ENCODE data around the gene TBKBP1. TPM values are rescaled to one million over a fixed set of nuclear protein-coding genes. Genes with fewer than 3 reads are reported as not detected.

The TBKBP1 gene
- total RNA-seq, 1 experiment from 2014 or later = 33.2 TPM

DNA sequence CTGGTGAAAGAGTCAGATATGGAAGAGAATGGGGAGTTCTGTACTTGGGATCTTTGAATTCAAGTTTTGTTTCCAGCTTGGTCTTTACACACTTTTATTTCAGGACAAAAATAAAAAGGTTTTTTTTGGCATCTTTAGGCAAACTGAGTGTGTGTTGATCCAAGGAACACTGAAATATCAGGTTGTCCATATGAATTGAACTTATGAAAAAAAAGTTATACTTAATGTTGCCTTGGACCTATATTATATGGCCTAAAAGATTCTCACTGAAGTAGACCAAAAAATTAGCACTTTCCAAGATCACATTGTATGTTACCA is 29.4 kb upstream of the TBKBP1 start:
- Histone ChIP-seq H3K4me1 (ENCODE audit: insufficient read depth, low read length) (peaks cover 3% of the 10 kb centered on the region), H2BK5ac (ENCODE audit: insufficient read length, low read length) (no peak overlapping the region), H3K79me2 (ENCODE audit: insufficient read depth, low read length) (0 out of 2 replicates have a peak, but pooled peaks cover 2% of the 10 kb centered on the region), H3K23me2 (ENCODE audit: insufficient read length, low read depth, low read length, poor library complexity, severe bottlenecking) (no peaks in the 10 kb centered on the region), H3K27ac (ENCODE audit: insufficient read length, low read depth, low read length) (peak overlapping the region; percentile 29), H3K23ac (ENCODE audit: insufficient read length, low read depth, low read length) (no peak overlapping the region), H3K9ac (ENCODE audit: extremely low read depth, insufficient read length, low read length) (no peak overlapping the region), H2BK12ac (ENCODE audit: insufficient read length, low read depth, low read length) (no peak overlapping the region), H3K79me1 (ENCODE audit: insufficient read depth, low read depth, low read length, poor library complexity, severe bottlenecking) (peaks cover 5% of the 10 kb centered on the region), H4K8ac (replicated peaks; ENCODE audit: insufficient read length, low read depth, low read length) (no peak overlapping the region), H2AFZ (ENCODE audit: low read length) (no peak overlapping the region), H4K5ac (ENCODE audit: insufficient read length, low read depth, low read length) (no peak overlapping the region), H2BK20ac (ENCODE audit: low read depth, low read length, poor library complexity, severe bottlenecking) (no peak overlapping the region), H4K91ac (ENCODE audit: insufficient read length, low read depth, low read length) (no peak overlapping the region), H3K14ac (ENCODE audit: insufficient read depth, low read length) (no peak overlapping the region), H4K20me1 (ENCODE audit: control insufficient read depth, insufficient read depth, insufficient read length) (no peaks in the 10 kb centered on the region), H3K56ac (ENCODE audit: insufficient read length, low read depth, low read length) (no peak overlapping the region), H3K18ac (ENCODE audit: insufficient read length, low read depth, low read length) (no peak overlapping the region), H3K9me3 (ENCODE audit: control insufficient read depth, low read depth, low read length) (no peaks in the 10 kb centered on the region), H3K4me2 (ENCODE audit: insufficient read depth, insufficient read length, low read length) (no peak overlapping the region), H3K4ac (ENCODE audit: low read depth, low read length) (no peak overlapping the region), H2BK15ac (ENCODE audit: low read depth, low read length) (no peak overlapping the region), H2BK120ac (ENCODE audit: low read depth, low read length, poor library complexity, severe bottlenecking) (no peak overlapping the region), H2AK5ac (ENCODE audit: insufficient read length, low read length) (no peak overlapping the region), H3K27me3 (ENCODE audit: insufficient read depth, low read length) (no peaks in the 10 kb centered on the region), H3T11ph (ENCODE audit: low read length) (no peak overlapping the region)
- Mint-ChIP-seq H3K36me3 (ENCODE audit: insufficient read depth in 1 of 3, low read depth in 3 of 3) (peaks cover 58 to 94% (median 91%) of the 10 kb centered on the region in 3 experiments; a peak in 6 of 7 replicates), H3K27me3 (ENCODE audit: low read depth) (no peaks in the 10 kb centered on the region), H3K4me1 (peaks cover 14 to 18% of the 10 kb centered on the region in 2 experiments), H3K4me3 (peak overlapping the region; percentile 37 to 62; a peak in 3 of 5 replicates), H3K9me3 (no peaks in the 10 kb centered on the region), H3K27ac (peak overlapping the region in 1 of 3 experiments; percentile 95; a peak in 3 of 7 replicates)
- no peak for DNase-seq
- no peak; the same call in 2 of the 3 replicates for TF ChIP-seq CTCF (conservative IDR thresholded peaks at IDR 0.05)

All from H9 (cell line).